ENCODE data around the gene HSD17B12. TPM values are rescaled to one million over a fixed set of nuclear protein-coding genes. Genes with fewer than 3 reads are reported as not detected.

HSD17B12 gene
- total RNA-seq, 1 experiment from 2014 or later: 307 TPM

DNA sequence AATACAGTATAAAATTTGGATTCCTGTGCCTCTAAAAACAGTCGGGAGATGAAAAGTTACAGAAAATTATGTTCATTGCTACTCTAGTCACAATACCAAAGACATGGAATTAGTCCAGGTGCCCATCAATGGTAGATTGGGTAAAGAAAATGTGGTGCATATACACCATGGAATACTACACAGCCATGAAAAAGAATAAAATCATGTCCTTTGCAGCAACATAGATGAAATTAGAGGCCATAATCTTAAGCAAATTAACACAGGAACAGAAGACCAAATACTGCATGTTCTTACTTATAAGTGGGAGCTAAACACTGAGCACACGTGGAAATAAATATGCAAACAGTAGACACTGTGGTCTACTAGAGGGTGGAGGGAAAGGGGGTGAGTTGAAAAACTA is 67.6 kb downstream of the HSD17B12 start:
- CTCF ChIA-PET: no interaction called here
- H3K9me3 ChIP-seq (ENCODE audit: low read depth, low read length, poor library complexity, severe bottlenecking): no peaks in the 10 kb centered on the region
- BruUV-seq (replicated peaks): no TSS peak
- no peak overlapping the region for H3K4me3 ChIP-seq (ENCODE audit: low read depth, low read length, poor library complexity, severe bottlenecking)
- intact Hi-C loops (cut with micrococcal nuclease; ENCODE audit: unreplicated experiment): no loop called here
- no peaks in the 10 kb centered on the region for H3K27me3 ChIP-seq (replicated peaks; ENCODE audit: insufficient read depth, low read depth, low read length, poor library complexity)
- no peaks in the 10 kb centered on the region for H3K4me1 ChIP-seq (ENCODE audit: insufficient read depth, low read length, poor library complexity, severe bottlenecking)
- H3K36me3 ChIP-seq (ENCODE audit: insufficient read depth, low read length, poor library complexity, severe bottlenecking): peaks cover 20% of the 10 kb centered on the region
- POLR2A ChIA-PET (ENCODE audit: low non-redundant PET): no interaction called here
- no peak for DNase-seq (ENCODE audit: low spot score)
- no peak for TF ChIP-seq CTCF (conservative IDR thresholded peaks at IDR 0.05; ENCODE audit: low read depth, low read length)
- TF ChIP-seq EZH2 (IDR thresholded peaks at IDR 0.05; ENCODE audit: borderline replicate concordance, low read depth, low read length, poor library complexity, severe bottlenecking): no peak
- no peak overlapping the region for H3K27ac ChIP-seq (ENCODE audit: low read depth, low read length, poor library complexity, severe bottlenecking)

DNA sequence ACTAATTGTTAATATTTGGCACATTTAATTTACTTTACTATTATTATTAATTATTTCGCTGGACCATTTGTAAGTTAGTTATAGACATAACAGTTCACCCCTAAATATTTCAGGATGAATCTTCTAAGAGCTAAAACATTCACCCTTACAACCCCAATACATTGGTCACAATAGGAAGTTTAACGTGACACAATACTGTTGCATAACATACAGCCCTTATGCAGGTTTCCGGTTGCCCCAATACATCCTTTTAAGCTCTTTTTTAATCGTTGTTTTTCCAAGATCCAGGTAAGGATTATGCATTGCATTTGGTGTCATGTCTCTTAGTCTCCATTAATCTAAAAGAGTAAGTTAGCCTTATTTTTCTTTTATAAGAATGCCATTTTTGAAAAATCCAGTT is 71.2 kb downstream of the HSD17B12 start:
- no TSS peak for BruUV-seq (replicated peaks)
- no peak for TF ChIP-seq EZH2 (IDR thresholded peaks at IDR 0.05; ENCODE audit: borderline replicate concordance, low read depth, low read length, poor library complexity, severe bottlenecking)
- TF ChIP-seq CTCF (conservative IDR thresholded peaks at IDR 0.05; ENCODE audit: low read depth, low read length): no peak
- Histone ChIP-seq H3K4me1 (ENCODE audit: insufficient read depth, low read length, poor library complexity, severe bottlenecking) (no peaks in the 10 kb centered on the region), H3K27ac (ENCODE audit: low read depth, low read length, poor library complexity, severe bottlenecking) (no peak overlapping the region), H3K9me3 (ENCODE audit: low read depth, low read length, poor library complexity, severe bottlenecking) (no peaks in the 10 kb centered on the region), H3K27me3 (replicated peaks; ENCODE audit: insufficient read depth, low read depth, low read length, poor library complexity) (no peaks in the 10 kb centered on the region), H3K36me3 (ENCODE audit: insufficient read depth, low read length, poor library complexity, severe bottlenecking) (peaks cover 38% of the 10 kb centered on the region), H3K4me3 (ENCODE audit: low read depth, low read length, poor library complexity, severe bottlenecking) (no peak overlapping the region)
- DNase-seq (ENCODE audit: low spot score): no peak
- POLR2A ChIA-PET (ENCODE audit: low non-redundant PET): no interaction called here
- CTCF ChIA-PET: no interaction called here
- intact Hi-C loops (cut with micrococcal nuclease; ENCODE audit: unreplicated experiment): no loop called here

GRCh38 chr11:43756575-43756974 is 76.0 kb downstream of the HSD17B12 start:
- POLR2A ChIA-PET (ENCODE audit: low non-redundant PET): no interaction called here
- intact Hi-C loops (cut with micrococcal nuclease; ENCODE audit: unreplicated experiment): no loop called here
- CTCF ChIA-PET: no interaction called here
- Histone ChIP-seq H3K27ac (ENCODE audit: low read depth, low read length, poor library complexity, severe bottlenecking) (no peak overlapping the region), H3K36me3 (ENCODE audit: insufficient read depth, low read length, poor library complexity, severe bottlenecking) (peaks cover 43% of the 10 kb centered on the region), H3K27me3 (replicated peaks; ENCODE audit: insufficient read depth, low read depth, low read length, poor library complexity) (no peaks in the 10 kb centered on the region), H3K4me1 (ENCODE audit: insufficient read depth, low read length, poor library complexity, severe bottlenecking) (no peaks in the 10 kb centered on the region), H3K9me3 (ENCODE audit: low read depth, low read length, poor library complexity, severe bottlenecking) (no peaks in the 10 kb centered on the region), H3K4me3 (ENCODE audit: low read depth, low read length, poor library complexity, severe bottlenecking) (no peak overlapping the region)
- no TSS peak for BruUV-seq (replicated peaks)
- DNase-seq (ENCODE audit: low spot score): no peak
- TF ChIP-seq EZH2 (IDR thresholded peaks at IDR 0.05; ENCODE audit: borderline replicate concordance, low read depth, low read length, poor library complexity, severe bottlenecking) (no peak), CTCF (conservative IDR thresholded peaks at IDR 0.05; ENCODE audit: low read depth, low read length) (no peak)
